ENCODE measurements around the gene ETV4.

DNA sequence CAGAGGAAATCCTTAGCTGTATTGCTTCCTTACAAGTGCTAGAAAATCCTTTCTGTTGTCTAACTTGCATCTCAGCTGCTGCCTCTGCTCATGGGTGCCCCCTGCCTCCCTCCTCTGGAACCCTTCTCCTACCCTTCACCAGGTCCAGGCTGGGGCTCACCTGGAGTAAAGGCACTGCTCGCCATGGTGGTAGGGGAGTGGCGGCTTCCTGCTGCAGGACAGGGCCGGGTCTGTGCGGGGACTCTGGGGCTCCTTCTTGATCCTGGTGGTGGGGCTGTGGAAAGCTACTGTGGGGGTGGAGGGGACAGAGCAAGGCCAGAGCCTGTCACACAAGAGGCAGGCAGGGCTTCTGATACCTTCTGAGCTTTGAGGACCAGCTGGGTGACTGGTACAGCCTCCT is 12.4 kb downstream of the ETV4 start:
- TF ChIP-seq, protein P1, sequence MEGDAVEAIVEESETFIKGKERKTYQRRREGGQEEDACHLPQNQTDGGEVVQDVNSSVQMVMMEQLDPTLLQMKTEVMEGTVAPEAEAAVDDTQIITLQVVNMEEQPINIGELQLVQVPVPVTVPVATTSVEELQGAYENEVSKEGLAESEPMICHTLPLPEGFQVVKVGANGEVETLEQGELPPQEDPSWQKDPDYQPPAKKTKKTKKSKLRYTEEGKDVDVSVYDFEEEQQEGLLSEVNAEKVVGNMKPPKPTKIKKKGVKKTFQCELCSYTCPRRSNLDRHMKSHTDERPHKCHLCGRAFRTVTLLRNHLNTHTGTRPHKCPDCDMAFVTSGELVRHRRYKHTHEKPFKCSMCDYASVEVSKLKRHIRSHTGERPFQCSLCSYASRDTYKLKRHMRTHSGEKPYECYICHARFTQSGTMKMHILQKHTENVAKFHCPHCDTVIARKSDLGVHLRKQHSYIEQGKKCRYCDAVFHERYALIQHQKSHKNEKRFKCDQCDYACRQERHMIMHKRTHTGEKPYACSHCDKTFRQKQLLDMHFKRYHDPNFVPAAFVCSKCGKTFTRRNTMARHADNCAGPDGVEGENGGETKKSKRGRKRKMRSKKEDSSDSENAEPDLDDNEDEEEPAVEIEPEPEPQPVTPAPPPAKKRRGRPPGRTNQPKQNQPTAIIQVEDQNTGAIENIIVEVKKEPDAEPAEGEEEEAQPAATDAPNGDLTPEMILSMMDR (IDR thresholded peaks at IDR 0.05; ENCODE audit: poor library complexity, severe bottlenecking) = no peak
- no peak for TF ChIP-seq POLR2AphosphoS5 (IDR thresholded peaks at IDR 0.05)

All from neural cell (in vitro differentiated cells).